Measurements from ENCODE around the gene TANGO6.

TANGO6 gene

DNA sequence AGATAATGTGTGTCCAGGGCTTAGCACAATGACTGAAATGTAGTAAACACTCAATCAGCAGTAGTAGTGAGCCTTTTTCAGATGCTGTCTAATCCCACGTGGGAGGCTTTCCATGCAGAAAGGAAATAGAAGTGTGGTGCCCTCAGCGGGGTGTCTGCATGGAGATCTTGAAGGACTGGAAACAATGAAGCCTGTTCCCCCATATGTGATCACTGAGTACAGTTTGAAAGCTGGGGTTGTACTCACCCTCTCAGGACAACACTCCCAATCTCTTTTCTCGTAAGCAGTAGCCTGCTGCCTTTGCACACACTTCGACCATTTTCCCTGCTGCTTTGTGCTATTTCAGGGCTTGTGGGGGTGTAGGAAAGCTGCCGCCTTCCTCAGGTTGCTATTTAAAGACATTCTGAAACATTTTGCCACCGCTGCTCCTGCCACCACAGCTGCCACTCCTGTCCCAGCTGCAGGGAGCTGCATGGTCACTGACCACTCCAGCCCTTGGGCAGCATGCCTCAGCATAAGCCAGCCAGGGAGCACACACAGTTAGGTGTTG, 221.5 kb downstream of the TANGO6 start:
- DNase-seq, result no peak

DNA sequence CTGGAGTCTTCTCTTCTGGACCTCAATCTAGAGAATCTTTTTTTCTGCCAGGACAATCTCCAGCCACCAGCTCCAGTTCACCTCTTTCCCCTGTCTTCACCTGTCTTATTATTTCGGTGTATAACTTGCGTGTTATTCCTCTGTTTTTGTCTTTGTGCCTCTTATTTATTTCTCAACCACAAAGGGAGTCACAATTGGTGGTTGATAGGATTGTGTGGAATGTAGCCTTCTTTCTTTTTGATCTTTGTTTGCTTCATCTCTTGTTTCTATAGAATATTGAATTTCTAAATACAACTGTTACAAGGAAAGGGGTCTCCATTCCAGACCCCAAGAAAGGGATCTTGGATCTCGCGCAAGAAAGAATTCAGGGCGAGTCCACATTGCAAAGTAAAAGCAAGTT, 226.2 kb downstream of the TANGO6 start:
- DNase-seq, result no peak

DNA sequence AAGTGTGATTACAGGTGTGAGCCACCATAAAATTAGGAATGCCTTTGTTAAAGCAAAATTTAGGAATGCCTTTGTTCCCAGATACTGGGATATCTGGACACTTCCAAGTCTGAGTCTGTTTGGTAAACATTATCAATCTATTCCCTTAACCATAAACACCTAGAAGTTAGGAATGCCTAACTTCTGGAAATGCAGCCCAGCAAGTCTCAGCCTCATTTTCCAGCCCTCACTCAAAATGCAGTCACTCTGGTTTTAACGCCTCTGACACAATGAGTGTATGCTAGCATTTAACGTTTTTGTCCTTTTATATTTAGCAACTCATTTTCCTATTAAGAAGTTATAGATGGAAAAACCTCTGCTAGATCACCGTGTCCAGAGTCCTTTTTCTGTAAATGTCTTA, 227.7 kb downstream of the TANGO6 start:
- no peak for DNase-seq

DNA sequence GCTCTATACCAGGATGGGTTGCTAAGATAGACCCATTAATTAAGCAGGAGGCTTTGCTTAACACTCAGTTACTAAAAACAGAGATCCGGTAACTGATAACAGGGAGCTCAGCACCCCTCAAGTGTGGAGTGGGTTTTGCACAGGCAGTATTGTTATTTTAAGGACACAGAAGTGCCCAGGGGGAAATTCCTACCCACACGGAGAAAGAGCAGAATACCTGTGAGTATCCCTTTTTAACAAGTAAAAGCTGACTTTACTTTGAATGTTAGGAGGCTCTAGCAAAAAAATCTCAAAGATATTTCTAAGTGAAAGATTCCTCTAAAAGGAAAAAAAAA, 229.3 kb downstream of the TANGO6 start:
- no peak for DNase-seq

DNA sequence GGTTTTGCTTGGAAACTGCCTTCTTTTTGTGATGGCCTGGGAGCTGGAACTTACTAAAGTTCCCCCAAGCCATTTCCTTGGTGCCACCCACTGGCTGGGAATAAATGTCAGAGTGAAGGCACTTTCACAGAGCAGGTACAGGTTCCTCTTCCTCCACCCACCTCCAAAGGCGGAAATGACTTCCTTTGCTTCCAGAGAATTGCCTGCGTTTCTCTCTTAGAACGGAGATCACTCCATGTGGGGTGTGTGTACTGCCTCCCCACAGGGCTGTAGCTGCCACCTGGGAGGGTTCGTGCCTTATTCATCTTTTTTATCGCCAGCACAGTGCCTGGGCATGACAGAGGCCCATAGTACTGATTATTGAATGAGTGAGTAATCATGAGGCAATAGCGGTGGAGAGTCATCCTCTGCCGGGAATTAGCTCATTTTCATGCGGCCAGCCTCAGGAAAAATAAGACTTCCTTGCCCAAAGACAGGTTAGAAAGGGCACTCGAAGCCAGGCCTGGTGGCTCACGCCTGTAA, 229.9 kb downstream of the TANGO6 start:
- DNase-seq, result no peak

DNA sequence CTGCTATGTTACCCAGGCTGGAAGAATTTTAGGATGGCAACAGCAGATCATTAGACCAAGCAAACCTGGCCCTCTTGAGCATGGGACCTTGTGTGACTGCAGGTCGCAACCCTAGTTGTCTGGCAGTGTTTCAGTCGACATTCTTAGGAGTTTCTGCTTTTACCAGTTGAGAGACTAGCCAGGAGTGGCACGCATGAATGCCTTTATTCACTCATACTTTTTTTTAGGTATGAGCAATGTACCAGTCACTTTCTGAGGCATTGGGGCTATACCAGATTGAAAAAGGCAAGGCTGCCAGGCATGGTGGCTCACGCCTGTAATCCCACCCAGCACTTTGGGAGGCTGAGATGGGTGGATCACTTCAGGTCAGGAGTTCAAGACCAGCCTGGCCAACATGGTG, 233.9 kb downstream of the TANGO6 start:
- no peak for DNase-seq

DNA sequence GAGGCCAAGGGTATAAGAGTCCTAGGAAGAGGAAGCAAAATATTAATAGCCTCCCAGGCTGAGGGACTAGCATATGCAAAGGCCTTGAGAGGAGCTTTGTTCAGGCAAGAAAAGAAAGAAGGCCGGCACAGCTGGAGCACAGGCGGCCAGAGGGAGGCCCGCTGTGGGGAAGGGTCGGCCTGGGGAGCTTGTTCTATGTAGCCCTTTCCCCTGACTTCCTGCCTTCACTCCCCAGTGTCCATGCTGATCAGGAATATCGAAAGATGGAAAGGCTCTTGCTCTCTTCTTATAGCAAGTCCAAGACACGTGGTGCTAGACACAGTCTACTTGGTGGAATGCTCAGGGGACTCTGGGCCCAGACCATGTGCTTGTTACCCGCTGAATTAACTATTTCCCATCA, 234.7 kb downstream of the TANGO6 start:
- DNase-seq, result no peak

DNA sequence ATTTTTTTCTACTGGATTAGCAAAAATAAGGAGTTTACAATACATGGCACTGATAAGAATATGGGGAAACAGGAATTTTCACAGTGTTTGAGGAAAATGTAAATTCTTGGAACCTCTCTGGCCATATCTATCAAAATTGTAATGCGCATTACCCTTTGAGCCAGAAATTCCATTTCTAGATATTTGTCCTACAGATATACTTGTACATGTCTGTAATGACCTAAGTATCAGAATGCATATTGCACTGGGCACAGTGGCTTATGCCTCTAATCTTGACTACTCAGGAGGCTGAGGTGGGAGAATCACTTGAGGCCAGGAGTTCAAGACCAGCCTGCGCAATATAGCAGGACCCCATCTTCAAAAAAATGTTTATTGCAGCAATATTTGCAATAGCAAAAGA, 236.4 kb downstream of the TANGO6 start:
- DNase-seq, result no peak

DNA sequence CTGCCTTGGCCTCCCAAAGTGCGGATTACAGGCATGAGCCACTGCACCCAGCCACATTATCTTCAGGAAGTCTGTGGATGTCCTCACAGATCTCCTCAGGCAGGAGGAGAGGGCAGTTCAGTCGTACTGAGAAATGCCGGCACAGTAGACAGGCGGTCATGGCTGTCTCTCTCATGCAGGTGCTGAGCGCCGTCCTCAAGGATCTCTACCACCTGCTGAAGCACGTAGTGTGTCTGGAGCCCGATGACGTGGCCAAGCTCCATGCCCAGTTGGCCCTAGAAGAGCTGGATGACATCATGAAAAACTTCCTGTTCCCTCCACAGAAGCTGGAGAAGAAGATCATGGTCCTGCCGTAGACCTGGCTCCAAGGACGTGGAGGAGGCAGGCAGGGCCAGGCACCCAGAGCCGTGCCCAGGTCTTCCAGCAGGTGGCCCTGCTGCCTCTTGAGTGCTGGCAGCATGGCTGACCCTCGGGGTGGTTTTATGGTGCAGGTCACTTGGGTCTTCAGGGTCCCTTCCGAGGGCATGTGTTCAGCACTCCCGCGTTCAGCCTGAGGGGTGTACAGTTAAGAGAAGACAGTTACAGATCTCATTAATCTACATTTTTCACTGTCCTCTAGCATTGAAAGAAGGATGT, 240.1 kb downstream of the TANGO6 start:
- no peak for DNase-seq

DNA sequence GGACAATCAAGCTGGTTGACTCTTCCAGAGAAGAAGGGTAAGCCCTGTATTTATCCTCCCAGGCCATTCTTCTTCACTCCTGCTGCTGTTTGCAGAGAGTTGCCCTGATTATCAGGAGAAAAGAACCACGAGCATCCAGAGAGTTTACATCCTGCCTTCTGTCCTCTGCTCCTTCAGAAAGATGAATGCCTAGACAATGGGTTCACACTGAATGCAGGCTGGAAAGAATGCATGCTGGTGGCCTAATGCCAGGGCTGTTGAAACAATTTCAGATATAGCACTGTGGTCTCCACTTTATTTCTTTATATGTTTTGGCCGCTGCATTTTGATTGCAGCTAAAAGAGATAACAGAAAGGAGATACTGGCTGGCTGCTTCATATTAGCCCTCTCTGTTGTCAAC, 241.0 kb downstream of the TANGO6 start:
- DNase-seq, result no peak

DNA sequence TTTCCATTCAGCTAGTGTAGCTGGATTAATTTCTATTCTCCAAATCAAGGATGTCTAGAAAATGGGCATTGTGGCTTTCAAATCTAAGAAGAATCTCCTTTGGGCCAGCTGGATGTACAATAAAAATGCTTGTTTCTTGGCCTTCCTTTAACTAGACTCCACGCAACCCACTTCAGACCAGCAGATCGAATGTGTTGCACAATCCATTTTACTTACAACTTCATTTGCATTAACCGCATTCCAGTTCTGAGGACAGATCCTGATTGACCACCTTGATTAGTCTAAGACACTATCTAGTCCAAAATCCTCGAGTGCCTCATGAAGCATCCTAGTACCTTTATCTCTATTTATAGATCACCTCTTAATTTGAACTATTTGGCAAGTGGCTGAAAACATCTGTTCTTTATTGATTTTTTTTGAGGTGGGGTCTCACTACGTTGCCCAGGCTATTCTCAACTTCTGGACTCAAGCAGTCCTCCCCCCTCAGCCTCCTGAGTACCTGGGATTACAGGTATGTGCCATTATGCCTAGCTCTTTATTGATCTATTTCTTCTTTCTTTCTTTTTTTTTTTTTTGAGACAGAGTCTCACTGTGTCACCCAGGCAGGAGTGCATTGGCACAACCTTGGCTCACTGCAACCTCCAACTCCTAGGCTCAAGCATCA, 241.8 kb downstream of the TANGO6 start:
- DNase-seq, result no peak

DNA sequence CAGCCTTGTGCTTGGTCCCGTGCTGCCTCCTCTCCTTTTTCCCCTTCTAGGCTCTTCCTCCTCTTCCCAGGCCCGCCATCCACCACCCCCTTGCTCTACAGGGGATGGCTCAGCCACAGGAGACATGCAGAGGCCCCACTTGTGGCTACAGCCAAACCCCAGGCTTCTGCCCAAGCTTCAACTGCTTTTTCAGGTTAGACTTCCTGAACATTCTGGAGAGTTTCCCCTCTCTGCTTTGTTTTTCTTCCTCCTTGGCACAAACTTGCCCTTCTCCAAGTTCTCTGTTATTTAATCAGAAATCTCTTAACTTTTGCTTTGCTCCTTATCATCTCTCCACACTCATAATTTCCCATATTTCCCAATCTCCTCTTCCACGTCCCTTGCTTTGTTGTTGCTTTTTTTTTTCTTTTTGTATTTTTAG, 243.8 kb downstream of the TANGO6 start:
- DNase-seq, result no peak

DNA sequence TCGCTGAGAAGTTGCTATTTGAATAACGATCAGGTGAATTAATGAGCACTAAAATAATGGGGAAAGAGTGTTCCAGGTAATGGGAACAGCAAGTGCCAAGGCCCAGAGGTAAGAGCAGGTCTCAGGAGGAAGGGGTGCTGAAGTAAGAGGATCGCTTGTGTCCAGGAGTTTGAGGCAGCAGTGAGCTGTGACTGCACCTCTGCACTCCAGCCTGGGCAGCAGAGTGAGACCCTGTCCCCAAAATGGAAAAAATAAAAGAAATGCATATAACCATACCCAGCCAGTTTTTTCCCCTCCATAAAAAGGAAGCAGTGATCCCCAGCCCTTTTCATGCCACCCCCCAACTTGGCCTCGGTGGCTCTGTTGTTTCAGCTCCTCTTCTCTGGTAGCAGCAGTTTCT, 245.4 kb downstream of the TANGO6 start:
- no peak for DNase-seq

DNA sequence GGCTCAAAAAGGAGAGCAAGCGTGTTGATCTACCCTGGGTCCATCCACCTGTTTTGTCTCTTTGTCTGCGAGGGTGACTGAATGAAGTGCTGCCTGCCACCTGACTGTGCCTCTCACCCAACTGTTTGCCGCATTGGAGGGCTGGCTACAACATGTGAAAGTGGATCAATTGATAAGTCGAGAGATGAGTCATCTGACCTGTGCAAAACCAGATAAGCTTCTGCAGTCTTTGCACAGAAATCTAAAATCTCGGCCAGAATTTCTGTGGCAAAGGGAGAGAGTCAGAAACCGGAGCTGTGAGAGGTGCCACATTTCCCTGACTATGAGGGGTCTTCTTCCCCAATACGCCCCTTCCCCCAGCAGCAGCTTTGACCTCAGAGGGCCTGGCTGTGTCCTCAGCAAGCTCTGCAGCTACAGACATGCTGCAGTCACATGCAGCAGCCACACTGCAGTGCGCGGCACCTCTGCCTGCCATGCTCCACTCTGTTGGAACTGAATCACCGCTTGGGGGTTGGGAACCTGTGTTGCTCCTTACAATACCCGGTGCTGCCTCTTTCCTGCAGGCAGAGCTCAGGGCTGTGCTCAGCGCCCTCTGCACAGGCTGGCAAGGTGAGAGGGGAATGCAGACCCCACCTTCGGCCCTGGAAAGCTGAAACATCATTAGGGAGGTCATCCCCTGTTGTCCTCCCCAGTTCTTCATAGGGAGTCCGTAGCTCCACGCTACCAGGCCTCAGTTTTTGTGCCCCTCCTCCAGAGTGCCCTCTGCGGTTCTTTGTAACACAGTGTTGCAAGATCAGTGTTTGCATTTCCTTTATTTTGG, 246.0 kb downstream of the TANGO6 start:
- no peak for DNase-seq

DNA sequence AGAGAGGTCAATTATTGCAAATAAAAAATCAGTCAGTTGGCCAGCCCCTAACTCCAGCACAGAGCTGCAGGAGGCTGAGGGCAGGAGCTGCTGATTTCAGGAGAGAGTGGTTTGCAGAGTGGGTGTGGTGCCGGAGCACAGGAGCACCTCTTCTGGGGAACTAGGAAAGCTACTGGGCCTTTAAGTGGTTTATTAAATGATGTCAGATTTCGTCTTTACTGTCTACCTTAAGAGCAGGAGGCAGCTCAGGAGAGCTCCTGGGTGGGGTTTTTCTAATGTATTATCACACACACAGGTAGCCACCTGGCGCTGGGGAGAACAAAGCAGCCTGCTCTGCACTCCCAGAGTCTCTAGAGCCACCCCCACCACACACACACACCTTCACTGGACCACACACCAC, 250.6 kb downstream of the TANGO6 start:
- DNase-seq, result peak; percentile 33

DNA sequence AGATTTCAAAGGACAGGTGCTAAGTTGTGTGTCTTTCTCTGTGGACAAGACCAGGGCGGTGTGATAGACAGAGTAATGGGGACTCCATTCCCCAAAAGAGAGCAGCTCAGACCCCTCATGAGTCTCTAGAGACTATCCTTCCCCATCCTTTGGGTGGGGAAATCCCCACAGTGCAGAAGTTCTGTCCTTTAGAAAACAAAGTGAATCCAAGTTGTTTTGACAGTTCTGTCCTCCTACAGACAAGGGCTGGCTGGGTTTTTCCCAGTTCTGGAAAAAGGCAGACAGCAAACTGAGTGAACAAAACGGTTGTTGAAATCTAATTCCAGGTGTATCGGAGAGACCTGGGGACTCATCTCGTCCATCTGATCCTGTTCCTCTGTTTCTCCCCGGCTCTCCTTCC, 251.2 kb downstream of the TANGO6 start:
- DNase-seq, result no peak

DNA sequence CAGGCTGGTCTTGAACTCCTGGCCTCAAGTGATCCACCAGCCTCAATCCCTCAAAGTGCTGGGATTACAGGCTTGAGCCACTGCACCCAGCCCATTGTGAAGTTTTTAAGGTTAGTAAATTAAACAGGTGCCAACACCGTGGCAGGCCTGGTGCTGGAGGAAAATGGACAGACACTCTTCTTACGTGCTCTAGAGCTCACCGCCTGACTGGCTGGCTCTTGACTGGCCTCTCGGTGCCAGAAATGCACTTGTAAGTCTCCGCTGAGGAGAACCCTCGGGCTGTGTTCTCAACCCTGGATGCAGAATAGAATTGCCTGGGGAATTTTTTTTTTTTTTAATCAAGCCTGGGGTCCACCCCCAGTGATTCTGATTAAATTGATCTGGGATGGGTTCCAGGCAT, 251.9 kb downstream of the TANGO6 start:
- no peak for DNase-seq

DNA sequence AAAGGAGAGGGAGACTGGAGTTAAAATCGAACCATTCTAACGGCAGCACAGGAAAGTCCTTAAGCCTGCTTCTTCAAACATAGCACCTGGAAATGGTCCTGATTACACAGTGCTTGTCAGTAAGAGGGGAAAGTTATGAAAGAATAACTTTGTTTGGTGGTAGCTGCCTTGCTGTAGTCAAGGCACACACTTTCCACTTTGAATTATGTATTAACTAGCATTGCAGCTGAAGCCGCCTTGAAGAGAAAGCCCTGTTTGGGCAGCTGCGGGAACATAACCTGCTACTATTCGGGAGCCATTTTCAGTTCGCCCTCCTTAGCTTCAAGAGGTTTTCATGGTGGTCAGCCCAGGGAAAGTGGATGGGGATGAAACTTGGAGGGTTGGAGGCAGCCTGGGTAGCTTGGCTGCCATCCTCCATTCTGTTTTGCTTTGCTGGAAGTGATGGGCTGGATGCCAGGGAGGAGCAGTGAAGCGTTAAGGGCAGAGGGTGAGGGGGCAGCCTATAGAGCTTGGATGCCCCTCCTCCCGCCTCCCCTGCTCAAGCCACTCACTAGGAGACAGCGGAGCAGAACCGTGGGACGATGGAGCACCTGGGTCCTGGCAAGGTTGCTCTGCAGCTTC, 256.9 kb downstream of the TANGO6 start:
- DNase-seq, result no peak

DNA sequence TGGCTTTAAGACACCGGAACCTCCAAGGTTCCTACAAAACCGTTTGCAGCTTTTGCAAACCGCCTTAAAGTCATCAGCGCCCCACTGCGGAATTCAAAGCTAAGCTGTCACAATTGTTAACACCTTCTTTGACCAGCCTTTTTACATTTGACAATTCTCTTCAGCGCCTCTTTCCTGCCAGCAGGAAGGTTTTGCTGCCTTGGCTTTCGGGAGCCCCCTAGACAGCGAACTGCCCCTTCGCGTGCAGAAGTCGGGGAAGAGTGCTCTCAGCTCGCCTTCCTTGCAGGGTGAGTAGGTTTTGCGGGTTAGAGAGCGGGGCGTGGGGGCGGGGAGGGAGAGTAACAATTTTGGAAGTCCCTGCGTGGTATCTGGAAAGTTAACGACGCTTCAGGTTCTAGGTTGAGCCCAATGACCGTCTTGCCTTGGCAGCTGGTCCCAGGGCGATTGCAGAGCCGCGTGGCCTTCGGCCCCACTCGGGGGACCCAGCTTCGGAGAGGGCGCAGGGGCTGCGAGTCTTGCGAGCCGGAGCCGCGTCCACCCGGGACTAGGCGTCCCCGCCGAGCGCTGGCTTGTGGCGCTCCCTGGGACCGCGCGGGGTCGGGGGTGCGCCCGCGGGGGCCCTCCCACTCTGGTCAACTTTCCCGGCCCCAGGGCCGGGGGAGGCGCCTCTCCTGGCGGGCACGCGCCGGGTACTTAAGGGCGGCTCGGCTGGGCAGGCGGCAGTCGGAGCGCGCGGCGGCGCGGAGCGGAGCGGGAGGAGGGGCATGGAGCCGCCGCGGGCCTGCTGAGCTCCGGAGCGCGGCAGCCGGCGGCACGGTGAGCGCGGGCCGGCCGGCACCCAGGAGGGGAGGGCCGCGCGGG, 262.4 kb downstream of the TANGO6 start, which contains the start of gene HAS3:
TSS of gene HAS3 (plus strand) at position 153 of the 861 bp plus-strand sequence. CDS start 3,743 bp downstream, outside the sequence.
- peak; percentile 24 for DNase-seq

DNA sequence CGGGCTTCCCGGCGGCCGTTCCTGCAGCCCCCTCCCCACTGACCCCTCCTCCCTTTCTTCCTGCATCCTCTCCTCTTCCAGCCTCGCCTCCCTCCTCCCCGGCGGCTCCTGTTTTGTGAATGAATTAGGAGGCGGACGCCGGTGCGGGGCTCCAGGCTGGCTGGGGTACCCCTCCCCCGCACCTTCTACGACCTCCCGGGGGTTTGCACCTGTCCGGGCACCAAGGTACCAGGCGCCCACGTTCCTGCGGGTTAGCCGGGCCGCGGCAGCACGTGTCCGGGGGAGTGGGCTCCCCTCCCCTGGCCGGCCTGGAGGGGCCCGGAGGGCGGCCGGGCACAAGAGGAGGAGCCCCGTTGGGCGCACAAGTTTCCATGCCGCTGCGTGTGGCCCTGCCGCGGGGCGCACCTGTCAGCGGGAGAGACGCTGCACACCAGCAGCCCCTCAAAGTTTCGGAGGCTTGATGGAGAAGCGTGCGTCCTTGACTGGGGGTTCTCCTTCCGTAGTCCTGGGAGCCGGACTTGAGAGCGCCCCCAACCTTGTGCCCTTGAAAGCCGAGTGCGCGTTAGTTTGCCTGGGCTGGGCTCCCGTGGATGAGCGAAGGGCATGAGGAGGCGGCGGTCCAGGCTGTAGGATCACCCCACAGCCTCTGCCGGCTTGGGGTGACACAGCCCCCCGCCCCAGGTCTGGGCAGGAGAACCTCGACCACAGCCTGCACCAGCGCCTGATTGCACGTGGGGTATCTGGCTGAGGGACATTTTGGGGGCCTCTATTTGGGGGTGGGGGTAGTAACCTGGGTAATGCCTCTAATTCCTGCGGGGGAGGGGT, 263.4 kb downstream of the TANGO6 start:
- DNase-seq, result no peak

DNA sequence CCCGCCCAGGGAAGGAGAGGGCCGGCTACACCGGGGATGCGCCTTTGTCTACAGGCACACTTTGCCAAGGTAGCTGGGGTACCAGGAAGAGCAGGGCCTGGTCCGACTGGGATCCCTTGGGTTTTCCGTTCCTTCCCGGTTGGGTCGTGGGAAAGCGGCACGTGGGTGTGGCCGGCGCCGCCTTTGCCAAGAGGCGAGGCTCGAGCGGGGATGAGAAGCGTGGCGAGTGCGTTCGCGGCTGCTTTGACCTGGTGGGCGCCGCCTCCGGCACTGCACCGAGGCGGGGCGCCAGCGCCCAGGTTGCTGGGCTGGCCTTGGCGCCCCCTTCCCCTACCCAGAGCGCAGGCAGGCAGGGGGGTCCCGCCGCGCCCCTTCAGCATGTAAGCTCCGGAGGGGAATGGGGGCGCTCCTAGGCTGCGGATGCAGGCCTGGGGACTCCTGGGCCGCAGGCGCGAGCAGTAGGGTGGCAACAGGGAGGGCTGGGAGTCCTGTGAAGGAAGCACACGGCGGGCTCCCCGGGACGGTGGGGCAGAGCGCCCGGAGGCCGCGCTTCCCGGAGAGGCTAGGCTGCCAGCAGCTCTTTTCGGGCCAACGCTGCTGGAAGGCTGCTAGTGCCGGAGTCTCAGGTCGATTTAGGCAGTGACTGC, 264.1 kb downstream of the TANGO6 start:
- no peak for DNase-seq
